VCaP (cell line): ENCODE results near the gene PRDM16.
A peak's percentile ranks its signal among the peaks of the same experiment; 100 is the strongest.

Source experiments
- H3K27ac ChIP-seq: fragments of 450-650 bp; 2 replicates; pipeline ENCODE4 v1.5.1; 2017
- CTCF ChIP-seq: fragments of 450-650 bp; conservative IDR thresholded peaks from 2 replicates; pipeline ENCODE4 v1.5.1; 2017; ENCODE audit warnings: mild to moderate bottlenecking, moderate library complexity

The PRDM16 gene

GRCh38 chr1:3393024-3393986, 324.3 kb downstream of the PRDM16 start:
- H3K27ac ChIP-seq: peak overlapping the region; percentile 58
- no peak for TF ChIP-seq CTCF

DNA sequence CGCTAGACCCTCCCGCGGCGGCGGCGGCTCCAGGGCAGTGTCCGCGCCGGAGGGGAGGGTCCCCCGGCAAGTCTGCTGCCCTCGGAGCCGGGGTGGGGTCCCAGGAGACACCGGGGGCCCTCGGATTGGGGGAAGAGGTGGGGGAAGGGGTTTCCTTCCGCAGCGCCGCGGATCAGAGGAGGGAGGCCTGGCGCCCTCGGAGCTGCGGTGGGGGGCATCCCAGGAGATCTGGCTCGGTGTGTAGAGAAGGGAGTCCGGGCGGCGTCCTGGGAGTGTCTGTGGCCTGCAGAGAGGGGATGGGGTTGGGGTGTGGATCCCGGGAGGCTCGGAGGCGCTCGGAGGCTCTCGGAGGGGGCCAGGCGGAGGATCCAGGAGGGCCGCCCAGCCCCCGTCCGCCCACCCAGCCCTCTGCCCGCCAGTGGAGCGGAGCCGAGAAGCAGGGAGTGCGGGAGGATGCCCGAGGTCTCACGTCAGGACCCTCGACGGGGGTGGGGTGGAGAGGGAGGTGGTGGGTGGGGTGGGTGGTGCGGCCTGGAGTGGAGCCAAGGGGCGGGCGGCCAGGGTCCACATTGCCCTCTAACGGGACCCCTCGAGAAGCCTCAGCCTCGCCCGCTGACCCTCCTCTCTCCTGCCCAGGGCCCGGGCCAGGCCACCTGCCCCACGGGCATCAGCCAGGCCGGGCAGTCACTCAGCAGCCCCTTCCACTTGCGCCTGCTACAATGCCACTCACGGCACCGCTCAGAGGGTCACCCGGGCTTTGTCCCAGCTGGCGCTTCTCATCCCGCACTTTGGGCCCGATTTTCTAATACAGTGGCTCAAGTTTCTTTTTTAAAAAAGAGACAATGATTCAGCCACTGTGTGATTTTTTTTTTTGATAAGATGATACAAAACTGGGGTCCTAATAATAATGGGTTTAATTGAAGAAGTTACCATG, 325.3 kb downstream of the PRDM16 start:
- H3K27ac ChIP-seq: peak overlapping the region; percentile 58; the same call in 1 of the 2 replicates
- no peak for TF ChIP-seq CTCF

DNA sequence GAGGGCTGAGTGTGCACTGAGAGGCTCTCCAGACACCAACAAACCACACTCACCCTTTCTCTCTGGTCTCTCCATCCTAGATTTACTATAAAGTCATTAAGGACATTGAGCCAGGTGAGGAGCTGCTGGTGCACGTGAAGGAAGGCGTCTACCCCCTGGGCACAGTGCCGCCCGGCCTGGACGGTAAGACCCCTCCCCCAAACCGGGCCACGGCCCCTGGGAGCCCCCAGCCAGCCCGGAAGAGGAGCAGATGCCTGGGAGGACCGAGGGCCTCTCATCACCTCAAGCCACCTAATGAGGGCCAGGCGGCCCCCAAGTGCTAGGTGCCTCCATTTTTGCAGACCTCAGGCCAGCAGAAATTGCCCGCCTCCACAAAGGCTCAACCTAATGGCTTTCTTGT, 327.4 kb downstream of the PRDM16 start:
- H3K27ac ChIP-seq: no peak overlapping the region
- no peak for TF ChIP-seq CTCF

- H3K27ac ChIP-seq: no peak overlapping the region
- TF ChIP-seq CTCF: no peak
Measured at GRCh38 chr1:3397311-3397710, 328.3 kb downstream of the PRDM16 start.

DNA sequence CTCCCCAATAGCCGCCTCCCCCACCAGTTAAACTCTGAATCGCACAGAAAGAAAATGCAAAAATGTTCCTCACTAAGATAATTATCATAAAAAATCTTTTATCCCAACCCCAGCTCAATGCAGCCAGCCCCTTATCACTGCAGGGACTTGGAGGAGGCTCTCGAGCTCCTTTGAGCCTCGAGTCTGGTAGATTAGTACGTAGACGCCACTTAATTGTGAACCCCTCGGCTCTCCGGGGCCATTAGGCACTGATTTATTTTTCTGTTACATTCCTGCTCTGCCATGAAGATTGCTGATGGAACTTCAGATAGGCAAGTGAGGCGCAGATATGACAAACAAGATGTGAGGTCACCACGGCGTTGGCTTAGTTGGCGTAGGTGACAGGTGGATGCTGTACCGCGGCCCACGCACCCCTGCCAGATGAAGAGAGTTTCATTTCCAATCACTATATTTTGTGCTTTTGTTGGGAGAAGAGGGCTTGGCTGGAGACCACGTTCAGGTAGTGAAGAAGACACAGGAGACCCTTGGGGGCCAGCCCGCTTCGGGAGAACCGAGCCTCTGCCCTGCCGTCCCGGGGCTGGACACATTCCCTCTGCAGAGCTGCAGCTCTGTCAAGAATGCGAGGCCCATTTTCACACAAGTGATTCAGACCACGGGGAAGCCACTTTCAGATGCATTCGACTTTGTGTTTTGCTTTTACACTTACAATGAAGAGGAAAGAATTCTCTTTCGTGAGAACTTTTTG, 329.6 kb downstream of the PRDM16 start:
- no peak for TF ChIP-seq CTCF
- H3K27ac ChIP-seq: no peak overlapping the region

GRCh38 chr1:3399732-3400131, 330.7 kb downstream of the PRDM16 start:
- no peak overlapping the region for H3K27ac ChIP-seq
- no peak for TF ChIP-seq CTCF
